Activated CD4-positive, alpha-beta T cell treated with anti-CD3 and anti-CD28 coated beads for 4 hours (primary cell): ENCODE data around the gene LPA.
"Not testable (repeated sequence)": the region's sequence is repeated elsewhere in the genome, so short reads cannot be mapped to it uniquely, and the experiment has no call there.

Experiments
- DNase-seq, 2 donors: peaks; one replicate each; pipeline ENCODE4 v3.0.0-alpha.2; 2020

The LPA gene

DNA sequence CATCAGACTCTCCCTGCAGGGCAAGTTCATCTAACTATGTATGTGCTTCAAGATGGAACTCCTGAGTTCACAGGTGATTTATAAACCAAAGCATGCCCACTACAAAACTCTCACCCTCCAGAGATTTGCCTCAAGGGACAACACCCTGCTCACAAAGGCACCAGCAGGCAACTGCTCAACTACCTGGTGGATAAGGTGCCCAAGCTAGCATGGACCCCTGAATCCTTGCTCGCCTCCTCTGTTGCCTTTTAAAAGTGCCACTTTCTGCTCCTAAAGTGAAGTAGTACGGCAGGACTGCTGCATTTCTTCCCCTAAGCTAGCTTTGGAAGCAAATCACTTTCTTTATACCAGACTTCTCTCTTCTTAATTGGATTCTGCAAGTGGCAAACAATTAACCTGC is 1.2 kb downstream of the LPA start:
- no peak for DNase-seq

DNA sequence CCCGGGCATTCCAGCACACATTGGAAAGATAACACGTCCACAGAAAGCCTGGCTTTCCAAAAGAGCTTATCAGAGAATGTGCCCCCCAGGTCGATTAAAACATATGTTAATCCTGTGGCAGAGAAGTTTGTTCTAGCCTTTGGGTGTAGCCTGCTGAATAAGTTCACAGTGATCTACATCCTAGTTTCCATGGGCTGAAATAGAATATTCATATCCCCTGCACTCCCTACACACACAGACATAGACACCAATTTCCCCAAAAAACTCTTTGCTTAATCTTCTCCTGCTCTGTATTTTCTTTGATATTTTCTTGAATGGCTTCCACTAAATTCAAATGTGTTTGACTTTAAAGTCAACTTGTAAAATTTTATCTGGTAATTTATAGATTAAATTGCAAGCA is 1.6 kb downstream of the LPA start:
- no peak for DNase-seq

DNA sequence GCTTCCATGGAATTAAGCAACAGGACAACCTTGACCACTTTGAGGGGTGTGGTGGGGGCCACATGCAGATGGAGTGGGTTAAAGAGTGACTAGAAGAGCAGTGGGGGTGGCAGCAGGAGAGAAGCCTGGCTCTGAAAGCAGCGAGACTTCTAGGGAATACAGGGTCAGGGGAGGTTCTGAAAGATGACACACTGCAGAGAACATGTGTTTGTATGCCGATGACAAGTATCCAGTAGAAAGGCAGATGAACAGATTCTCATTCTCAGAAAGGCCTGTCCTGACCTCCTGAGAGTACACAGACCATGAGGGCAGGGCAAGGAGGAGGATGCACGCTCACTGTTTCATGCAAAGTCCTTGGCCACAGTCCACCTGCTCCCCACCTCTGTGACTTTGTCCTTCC is 2.9 kb downstream of the LPA start:
- no peak for DNase-seq

DNA sequence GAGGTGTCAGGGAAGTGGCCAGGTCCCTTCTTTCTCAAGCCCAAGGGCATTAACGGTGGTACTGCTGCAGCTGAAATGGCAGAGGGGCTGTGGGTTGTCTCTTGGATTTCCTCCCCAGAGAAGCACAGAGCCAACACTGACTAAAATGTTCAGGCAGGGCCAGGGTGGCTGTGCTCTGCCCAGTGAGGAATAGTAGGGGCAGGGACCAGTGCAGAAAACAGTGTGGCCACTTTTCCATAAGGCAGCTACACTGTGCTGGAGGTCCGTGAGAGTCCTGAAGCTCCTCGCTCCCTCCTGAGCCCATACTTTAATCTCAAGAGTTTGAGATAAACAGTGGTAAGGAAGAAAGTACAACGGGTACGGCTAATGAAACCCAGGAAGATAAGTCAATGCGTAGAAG is 4.5 kb downstream of the LPA start:
- DNase-seq: no peak

DNA sequence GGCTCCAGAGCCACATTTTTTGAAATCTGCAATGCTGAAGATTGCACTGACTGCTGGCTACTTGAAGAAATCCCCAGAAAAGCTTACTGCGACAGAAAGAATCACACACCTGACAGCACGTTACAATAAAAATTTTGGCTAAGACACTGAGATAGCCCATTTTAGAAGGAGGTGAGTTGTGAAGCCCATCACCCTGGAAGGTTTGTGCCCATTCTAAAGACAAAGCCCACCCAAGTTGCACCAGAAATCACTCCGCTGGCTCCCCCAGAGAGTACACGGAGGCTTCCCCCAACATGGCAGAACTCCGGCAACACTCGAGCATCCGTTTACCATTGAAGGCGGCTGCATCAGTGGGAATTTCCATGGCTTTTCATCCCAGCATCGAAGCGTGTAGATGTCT is 29.4 kb downstream of the LPA start:
- peak in 1 of 2 donors; percentile 0 for DNase-seq

DNA sequence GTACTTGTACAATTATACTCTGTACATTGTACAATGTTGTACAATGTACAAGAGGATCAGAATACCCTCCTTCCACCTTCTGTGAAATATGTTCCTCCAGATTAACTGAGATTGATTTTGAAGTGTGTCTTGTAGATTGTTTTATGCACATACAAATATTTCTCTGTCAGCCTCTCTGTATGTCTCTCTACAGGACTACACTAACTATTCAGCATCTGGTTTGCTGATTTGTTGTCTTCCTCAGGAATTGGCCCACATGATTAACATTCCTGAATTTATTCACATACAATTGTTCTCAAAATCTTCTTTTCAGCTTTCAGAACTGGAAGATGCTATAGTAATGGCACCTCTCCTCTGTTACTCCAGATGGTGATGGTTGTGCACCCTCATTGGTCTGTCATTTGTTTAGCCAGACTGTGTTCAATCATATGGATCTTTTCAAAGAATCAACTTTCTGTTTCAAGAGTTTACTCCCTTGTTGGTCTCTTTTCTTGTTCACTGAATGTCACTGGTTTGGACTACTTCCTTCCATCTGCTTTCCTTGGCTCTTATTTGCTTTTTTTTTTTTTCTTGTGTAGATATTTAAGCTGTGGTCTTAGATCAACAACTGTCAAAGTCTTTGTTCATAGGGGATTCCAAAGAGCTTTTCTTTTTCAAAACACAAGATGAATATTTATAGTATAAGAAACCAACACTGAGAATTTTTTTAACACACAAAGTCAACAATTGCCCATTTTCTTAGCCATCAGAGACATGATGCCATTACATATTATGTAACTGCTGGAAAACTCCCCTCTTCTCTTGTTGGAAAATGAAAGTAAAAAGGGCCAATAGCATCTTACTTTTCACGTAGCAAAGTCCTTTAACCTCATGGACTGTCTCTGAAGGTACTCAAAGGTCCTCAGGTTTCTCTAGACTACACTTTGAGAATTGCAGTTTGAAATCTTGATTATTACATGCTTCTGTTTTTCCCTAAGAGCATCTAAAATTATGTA is 67.9 kb downstream of the LPA start:
- no peak for DNase-seq

DNA sequence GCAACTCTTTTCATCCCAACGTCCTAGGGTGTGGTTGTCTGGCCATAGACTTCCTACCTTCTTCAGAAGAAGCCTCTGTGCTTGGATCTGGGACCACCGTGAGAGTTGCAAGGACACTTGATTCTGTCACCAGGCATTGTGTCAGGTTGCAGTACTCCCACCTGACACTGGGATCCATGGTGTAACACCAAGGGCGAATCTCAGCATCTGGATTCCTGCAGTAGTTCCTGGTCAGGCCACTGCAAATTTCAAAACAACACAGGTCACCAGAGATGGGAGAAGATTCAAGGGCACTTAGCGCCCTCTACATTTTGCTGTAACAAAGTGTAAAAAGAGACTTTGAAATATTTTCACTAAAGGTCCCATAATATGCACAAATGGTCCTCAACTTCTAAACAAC is 68.8 kb downstream of the LPA start:
- DNase-seq: not testable (repeated sequence)

DNA sequence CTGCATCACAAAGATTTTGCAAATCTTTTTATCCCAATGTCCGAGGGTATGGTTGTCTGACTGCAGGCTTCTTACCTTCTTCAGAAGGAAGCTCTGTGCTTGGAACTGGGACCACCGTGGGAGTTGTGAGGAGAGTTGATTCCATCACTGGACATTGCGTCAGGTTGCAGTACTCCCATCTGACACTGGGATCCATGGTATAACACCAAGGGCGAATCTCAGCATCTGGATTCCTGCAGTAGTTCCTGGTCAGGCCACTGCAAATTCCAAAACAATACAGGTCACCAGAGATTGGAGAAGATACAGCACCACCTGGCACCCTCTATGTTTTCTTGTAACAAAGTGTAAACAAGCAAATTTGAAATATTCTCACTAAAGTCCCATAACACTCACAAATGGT is 77.7 kb downstream of the LPA start:
- no peak for DNase-seq

DNA sequence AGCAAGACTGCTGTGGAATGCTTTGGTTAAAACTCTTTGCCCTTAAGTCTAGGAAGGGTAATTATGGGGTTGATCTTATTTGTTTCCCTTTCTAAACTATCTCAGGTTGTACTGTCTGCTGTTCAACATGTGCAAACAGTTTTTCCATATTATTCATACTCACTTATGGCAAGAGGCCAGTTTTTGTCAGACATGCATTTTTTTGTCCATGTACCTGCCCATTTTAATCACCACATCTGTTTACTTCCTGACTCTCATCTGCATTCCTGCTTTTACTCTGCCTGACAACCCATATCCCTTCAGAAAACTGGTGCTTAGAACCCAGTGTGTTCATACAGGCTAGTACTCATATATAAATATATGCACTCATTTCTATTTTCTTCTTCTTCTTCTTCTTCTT is 80.3 kb downstream of the LPA start:
- no peak for DNase-seq

DNA sequence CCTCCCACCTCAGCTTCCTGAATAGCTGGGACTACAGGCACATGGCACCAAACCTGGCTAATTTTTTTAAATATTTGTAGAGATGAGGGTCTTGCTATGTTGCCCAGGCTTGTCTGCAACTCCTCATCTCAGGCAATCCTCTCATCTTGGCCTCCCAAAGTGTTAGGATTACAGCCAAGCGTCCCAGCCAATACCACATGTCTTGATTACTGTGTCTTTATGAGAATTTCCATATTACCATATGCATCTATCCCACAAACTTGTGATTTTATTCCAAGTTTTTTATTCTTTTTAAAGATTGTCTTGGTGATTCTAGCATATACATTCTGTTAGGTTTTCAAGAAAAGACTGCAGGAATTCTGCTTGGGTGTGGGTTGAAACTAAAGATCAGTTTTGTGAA is 82.7 kb downstream of the LPA start:
- no peak for DNase-seq

DNA sequence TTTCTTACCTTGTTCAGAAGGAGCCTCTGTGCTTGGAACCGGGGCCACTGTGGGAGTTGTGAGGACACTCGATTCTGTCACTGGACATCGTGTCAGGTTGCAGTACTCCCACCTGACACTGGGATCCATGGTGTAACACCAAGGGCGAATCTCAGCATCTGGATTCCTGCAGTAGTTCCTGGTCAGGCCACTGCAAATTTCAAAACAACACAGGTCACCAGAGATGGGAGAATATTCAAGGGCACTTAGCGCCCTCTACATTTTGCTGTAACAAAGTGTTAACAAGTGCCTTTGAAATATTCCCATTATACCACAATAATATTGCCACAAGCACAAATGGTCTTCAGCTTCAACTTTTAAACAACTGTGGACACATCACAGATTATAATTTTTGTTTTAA is 85.6 kb downstream of the LPA start:
- not testable (repeated sequence) for DNase-seq

DNA sequence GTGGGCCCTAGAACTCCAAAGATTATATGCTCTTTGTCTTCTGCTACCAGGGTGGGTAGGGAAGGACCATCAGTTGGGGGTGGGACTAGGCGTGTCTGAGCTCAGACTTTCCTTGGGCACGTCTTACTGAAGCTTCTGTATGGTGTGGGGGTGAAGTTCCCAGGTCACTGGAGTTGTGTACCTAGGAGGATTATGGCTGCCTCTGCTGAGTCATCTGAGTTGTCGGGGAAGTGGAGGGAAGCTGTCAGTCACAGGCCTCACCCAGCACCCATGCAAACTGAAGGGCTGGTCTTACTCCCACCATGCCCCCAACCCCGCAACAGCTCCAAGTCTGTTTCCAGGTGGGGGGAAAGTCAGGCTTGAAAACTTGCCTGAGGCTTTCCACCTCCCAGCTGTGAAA is 90.1 kb downstream of the LPA start:
- DNase-seq: no peak

DNA sequence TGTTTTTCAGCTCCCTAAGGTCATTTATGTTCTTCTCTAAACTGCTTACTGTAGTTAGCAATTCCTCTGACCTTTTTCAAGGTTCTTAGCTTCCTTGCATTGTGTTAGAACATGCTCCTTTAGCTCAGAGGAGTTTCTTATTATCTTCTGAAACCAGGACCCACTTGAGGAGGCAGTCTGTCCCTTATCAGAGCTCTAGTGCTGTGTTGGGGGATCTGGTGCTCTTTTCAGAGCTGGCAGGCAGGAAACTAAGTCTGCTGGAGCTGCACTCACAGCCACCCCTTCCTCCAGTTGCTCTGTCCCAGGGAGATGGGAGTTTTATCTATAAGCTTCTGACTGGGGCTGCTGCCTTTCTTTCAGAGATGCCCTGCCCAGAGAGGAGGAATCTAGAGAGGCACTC is 92.9 kb downstream of the LPA start:
- DNase-seq: not testable (repeated sequence)

DNA sequence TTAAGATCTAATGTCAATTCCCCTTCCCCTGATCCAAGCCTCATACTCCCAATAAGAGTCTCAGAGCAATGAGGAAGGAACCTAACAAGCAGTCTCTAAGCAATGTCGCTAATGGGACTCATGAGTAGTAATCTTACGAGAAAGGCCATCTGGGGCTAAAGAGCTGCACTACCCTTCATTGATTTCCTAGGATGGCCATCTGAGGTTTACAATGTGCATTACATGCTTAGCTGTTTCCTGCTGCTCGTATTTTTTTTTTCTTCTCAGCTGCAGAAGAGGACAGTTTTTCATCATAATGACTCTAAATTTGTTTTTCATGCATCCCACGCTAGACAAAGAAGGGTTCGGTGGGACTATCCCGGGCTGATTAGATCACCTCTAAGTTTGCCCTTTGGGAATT is 119.3 kb downstream of the LPA start:
- DNase-seq: no peak

DNA sequence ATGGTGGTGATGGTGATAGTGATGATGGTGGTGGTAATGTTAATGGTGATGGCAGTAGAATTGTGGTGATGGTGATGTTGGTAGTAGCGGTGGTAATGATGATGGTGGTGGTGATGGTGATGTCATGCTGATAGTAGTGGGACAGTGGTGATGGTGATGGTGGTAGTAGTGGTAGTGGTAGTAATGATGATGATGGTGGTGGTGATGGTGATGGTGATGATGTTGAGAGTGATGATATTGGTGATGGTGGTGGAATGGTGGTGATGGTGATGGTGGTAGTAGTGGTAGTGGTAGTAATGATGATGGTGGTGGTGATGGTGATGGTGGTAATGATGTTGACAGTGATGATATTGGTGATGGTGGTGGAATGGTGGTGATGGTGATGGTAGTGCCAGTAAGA is 128.8 kb downstream of the LPA start:
- no peak for DNase-seq

DNA sequence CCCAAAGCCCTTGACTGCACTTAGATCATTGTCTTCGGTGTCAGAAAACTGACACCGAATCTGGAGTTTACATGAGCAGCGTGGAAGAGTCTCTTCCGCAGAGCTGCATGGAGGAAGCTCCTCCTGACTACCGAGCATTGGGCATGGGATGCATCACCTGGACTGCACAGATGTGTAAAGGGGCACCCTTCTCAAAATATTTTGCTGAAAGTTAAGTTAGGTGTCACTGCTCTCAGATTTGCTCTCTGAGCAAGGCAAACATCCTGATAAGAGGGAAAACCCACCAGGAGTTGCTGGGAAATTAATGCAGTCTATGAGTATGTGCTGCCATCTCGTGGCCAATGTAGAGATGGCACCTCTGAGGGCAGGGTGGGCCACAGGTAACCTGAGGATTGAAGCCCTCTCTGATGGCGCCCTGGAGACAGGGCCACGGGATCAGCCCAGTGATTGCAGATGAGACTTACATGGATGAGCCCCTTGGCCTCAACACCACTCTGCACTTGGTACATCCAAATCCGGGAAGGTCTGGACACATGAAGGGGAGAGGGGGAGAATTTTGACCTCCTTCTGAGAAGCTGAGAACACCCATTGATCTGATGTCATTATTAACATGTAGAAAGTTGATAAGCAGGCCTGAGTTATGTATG is 129.9 kb downstream of the LPA start:
- DNase-seq: peak; percentile 43 to 64

DNA sequence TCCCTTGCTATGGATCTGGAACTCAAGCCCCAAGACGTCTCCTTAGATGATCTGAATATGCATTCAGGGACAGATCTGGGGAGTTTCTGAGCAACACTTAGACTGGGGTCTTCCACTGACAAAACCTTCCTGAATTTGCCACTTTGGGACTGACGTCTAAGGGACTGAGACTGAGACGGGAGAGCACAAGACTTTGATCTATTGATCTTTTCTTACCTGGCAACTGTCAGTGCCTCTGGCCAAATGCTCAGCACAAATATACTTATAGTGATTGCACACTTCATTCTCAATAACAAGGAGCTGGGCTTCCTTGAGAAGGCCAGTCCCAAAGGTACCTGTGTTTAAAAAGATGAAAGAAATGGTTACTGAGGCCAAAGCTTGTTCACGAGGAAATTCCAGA is 131.8 kb downstream of the LPA start:
- no peak for DNase-seq

DNA sequence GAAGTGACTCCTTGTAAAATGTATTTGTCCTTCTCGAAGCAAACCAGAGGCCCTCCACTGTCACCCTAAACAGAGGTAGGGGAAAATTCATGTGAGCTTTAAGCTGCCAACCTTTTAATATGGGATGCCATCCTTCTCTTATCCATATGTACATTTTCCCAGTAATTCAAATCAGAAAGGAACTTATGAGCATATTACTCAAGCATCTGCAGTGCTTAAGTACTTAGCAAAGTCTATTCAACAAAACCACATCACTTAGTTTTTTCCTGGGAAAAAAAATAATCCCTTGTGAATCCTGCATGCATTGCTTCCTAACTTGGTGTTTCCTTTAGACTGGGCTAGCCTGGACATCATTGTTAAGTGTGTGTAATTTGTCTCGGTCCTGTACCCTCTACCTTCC is 132.2 kb downstream of the LPA start:
- DNase-seq: no peak

DNA sequence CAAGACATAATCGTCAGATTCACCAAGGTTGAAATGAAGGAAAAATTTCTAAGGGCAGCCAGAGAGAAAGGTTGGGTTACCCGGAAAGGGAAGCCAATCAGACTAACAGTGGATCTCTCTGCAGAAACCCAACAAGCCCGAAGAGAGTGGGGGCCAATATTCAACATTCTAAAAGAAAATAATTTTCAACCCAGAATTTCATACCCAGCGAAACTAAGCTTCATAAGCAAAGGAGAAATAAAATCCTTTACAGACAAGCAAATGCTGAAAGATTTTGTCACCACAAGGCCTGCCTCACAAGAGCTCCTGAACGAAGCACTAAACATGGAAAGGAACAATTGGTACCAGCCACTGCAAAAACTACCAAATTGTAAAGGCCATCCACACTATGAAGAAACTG is 134.6 kb downstream of the LPA start:
- DNase-seq: not testable (repeated sequence)

DNA sequence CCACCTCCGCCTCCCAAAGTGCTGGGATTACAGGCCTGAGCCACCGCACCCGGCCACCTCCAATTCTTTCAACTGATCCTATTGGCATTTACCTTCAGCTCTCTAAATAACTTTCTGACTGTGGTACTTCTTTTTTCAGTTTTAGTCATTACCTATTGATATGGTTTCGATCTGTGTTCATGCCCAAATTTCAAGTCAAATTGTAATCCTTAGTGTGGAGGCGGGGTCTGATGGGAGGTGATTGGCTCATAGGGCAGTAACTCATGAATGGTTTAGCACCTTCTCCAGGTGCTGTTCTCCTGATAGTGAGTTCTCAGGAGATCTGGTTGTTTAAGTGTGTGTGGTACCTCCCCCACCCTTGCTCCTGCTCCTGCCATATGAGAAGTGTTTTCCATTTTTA is 140.9 kb downstream of the LPA start:
- no peak for DNase-seq

DNA sequence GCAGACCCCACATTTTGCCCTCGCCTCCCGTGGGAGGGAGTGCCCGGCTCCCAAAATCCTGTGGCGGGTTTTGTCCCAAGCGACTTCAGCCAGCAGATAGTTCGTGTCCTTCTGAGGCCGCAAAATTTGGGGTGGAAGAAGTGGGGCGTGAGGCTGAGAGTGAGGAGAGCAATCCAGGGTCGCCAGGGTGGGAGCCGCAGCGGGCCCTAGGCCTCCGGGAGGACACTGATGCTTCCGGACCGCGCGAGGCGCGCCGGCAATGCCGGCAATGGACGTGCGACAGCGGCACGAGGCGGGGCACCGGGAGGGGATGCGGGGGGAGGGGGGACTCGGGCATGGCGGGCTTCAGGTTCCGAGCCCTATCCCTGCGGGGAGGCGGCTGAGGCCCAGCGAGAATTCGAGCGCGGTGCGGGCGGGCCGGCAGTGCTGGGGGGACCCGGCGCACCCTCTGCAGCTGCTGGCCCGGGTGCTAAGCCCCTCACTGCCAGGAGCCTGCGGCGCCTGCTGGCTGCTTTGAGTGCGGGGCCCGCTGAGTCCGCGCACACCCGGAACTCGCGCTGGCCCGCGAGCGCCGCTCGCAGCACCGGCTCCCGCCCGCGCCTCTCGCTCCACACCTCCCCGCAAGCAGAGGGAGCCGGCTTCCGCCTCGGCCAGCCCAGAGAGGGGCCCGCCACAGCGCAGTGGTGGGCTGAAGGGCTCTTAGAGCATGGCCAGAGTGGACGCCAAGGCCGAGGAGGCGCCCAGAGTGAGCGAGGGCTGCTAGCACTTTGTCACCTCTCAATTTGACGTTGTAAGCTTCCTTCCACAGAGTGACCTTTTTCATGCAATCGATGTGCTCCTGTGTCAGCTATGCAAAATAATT is 143.8 kb downstream of the LPA start:
- peak in 1 of 2 donors; percentile 71 for DNase-seq

DNA sequence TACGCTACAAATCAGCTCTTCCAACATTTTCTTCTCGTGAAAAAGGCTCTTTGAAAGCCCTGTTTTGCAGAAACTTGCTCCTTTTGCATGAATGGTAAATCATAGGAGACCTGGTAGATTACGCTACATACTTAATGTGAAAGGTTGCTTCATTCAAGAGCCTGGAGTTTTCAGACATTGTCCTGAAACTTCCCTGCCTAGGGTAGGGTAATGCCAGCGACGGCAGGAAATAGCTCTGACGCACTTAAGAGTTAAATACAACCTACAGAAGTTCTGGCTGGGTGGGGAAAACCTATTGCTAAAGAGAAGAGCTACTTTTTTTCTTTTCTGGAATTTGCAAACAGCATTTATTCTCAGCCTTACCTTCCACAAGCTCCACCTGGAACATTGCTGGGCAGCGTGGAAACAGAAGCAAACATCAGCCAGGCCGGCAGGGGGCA is 144.5 kb downstream of the LPA start:
- DNase-seq: peak in 1 of 2 donors; percentile 78

DNA sequence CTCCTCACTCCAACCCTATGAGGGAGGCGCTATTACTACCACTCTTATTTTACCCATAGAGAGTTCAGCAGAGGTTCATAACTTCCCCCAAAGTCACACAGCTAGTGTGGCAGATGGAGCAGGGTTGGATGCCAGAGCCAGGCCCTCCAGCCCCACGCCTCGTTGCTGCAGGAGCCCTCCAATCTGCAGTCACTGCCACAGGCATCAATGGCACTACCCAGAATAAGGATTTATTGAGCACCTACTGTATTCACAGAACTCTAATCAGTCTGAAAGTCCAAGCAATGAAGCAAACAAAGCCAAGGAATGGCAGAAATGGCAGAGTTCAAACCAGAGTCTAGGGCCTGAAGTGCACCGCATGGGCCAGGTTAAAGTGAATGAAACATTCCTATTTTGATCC is 144.9 kb downstream of the LPA start:
- DNase-seq: no peak
